Right atrium auricular region (tissue), 2 donors: ENCODE results near the gene USP38. TPM values are rescaled to one million over a fixed set of nuclear protein-coding genes. Genes with fewer than 3 reads are reported as not detected.

Experiments used
- DNase-seq: peaks from one replicate; pipeline ENCODE4 v3.0.0-alpha.2; 2019; ENCODE audit warnings: low spot score
- H3K27ac ChIP-seq, 2 donors: fragments of 200-600 bp; sonication (generic); 1 replicate in 1 of 2; 2 replicates in 1 of 2; pipeline ENCODE4 v1.5.1; 2016 to 2019
- H3K27me3 ChIP-seq, 2 donors: fragments of 200-600 bp; sonication (generic); one replicate each; pipeline versions ENCODE4 v1.5.1 to v1.6.0; 2017 to 2019
- H3K36me3 ChIP-seq: fragments of 200-600 bp; sonication (generic); one replicate; pipeline ENCODE4 v1.5.1; 2016
- H3K4me1 ChIP-seq, 2 donors: fragments of 200-600 bp; sonication (generic); one replicate each; pipeline versions ENCODE4 v1.5.1 to v1.6.0; 2017 to 2019
- H3K4me3 ChIP-seq, 2 donors: fragments of 200-600 bp; sonication (generic); 1 replicate in 1 of 2; 2 replicates in 1 of 2; pipeline ENCODE4 v1.5.1; 2017 to 2019; ENCODE audit warnings: mild to moderate bottlenecking in 1 of 2, moderate library complexity in 1 of 2
- H3K9me3 ChIP-seq, 2 donors: fragments of 200-600 bp; sonication (generic); one replicate each; pipeline ENCODE4 v1.5.1; 2019
- total RNA-seq, 2 donors: library from RNA; depleted of rRNA; stranded (reverse); fragments of >200 nt; gene quantifications; one replicate each; pipeline ENCODE4 v1.1.0, GENCODE V29; 2016
- TF ChIP-seq, protein P1 (sequence below), 2 donors: fragments of 200-600 bp; sonication (generic); IDR thresholded peaks; one replicate each; pipeline ENCODE4 v1.5.1; 2019; ENCODE audit warnings: antibody characterized with exemption in 2 of 2

USP38 gene, protein sequence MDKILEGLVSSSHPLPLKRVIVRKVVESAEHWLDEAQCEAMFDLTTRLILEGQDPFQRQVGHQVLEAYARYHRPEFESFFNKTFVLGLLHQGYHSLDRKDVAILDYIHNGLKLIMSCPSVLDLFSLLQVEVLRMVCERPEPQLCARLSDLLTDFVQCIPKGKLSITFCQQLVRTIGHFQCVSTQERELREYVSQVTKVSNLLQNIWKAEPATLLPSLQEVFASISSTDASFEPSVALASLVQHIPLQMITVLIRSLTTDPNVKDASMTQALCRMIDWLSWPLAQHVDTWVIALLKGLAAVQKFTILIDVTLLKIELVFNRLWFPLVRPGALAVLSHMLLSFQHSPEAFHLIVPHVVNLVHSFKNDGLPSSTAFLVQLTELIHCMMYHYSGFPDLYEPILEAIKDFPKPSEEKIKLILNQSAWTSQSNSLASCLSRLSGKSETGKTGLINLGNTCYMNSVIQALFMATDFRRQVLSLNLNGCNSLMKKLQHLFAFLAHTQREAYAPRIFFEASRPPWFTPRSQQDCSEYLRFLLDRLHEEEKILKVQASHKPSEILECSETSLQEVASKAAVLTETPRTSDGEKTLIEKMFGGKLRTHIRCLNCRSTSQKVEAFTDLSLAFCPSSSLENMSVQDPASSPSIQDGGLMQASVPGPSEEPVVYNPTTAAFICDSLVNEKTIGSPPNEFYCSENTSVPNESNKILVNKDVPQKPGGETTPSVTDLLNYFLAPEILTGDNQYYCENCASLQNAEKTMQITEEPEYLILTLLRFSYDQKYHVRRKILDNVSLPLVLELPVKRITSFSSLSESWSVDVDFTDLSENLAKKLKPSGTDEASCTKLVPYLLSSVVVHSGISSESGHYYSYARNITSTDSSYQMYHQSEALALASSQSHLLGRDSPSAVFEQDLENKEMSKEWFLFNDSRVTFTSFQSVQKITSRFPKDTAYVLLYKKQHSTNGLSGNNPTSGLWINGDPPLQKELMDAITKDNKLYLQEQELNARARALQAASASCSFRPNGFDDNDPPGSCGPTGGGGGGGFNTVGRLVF
- total RNA-seq: 10 to 100 TPM; 16.2 to 20.1 TPM

DNA sequence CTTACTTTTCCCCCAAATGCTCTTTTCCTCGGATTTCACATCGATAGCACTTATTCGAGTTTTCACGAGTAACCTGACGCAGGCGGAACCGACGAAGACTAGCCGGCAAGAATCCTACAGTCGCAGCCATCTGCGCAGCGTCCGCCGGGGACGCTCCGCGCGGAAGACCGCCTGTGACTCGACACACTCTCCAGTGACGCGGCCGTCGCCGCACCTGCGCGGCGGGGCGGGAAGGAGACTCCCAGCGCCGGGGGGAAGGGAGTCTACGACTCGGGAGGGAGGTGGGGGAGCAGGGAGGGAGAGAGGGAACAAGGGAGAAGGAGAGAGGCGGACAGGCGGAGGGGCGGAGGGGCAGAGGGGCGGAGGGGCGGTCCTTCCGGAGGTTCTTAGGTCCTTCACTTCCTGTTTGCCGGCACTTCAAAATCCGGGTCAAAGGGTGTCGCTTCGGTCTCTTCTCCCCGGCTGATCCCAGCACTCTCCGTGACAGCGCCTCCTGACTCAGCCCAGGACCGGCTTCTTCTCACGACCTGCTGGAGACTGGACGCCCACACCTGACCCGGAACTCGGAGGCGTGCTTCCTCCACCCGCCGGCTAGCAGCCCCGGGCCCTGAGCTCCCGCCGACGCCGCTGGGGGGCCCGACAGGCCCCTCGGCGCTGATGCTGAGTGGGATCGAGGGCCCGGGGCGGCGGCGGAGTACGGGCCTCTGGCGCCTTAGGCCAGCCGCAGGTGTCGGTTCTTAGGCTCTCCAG, at the start of gene USP38:
Gene USP38 (plus strand): TSS at position 415 of the 750 bp plus-strand sequence. CDS start 534 bp downstream, outside the sequence.
- Histone ChIP-seq H3K4me3 (peak within 1 kb of the TSS; percentile 97), H3K27me3 (no peaks in the 10 kb centered on the region), H3K36me3 (peaks cover 8% of the 10 kb centered on the region), H3K27ac (peak within 1 kb of the TSS; percentile 93 to 97), H3K4me1 (peaks cover 0 to 37% of the 10 kb centered on the region in 2 donors), H3K9me3 (no peaks in the 10 kb centered on the region)
- DNase-seq: peak; percentile 91
- TF ChIP-seq, protein P1, sequence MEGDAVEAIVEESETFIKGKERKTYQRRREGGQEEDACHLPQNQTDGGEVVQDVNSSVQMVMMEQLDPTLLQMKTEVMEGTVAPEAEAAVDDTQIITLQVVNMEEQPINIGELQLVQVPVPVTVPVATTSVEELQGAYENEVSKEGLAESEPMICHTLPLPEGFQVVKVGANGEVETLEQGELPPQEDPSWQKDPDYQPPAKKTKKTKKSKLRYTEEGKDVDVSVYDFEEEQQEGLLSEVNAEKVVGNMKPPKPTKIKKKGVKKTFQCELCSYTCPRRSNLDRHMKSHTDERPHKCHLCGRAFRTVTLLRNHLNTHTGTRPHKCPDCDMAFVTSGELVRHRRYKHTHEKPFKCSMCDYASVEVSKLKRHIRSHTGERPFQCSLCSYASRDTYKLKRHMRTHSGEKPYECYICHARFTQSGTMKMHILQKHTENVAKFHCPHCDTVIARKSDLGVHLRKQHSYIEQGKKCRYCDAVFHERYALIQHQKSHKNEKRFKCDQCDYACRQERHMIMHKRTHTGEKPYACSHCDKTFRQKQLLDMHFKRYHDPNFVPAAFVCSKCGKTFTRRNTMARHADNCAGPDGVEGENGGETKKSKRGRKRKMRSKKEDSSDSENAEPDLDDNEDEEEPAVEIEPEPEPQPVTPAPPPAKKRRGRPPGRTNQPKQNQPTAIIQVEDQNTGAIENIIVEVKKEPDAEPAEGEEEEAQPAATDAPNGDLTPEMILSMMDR (IDR thresholded peaks at IDR 0.05): peak in 1 of 2 donors; percentile 30

DNA sequence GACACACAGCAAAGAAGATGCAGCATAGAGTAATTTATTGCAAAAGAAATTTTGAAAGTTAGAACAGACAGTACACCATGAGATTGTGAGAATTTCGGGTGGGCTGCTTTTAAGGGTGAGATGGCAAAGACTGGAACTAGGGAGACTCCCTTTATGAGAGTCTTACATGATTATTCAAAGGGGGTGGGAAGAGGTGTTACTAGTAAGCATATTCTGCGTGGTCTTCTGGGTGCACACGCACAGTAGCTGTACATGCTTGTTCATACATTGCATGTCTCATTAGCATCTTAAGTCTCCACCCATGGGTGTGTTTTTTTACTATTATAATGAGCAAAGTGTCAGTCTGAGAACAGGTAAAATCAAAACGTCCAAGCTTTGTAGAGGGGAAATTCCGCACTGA, 49.4 kb upstream of the USP38 start:
- Histone ChIP-seq H3K27ac (no peak overlapping the region), H3K36me3 (no peaks in the 10 kb centered on the region), H3K9me3 (no peaks in the 10 kb centered on the region), H3K27me3 (no peaks in the 10 kb centered on the region), H3K4me3 (no peak overlapping the region), H3K4me1 (no peaks in the 10 kb centered on the region)
- DNase-seq: no peak
- TF ChIP-seq, protein P1 (IDR thresholded peaks at IDR 0.05): no peak

DNA sequence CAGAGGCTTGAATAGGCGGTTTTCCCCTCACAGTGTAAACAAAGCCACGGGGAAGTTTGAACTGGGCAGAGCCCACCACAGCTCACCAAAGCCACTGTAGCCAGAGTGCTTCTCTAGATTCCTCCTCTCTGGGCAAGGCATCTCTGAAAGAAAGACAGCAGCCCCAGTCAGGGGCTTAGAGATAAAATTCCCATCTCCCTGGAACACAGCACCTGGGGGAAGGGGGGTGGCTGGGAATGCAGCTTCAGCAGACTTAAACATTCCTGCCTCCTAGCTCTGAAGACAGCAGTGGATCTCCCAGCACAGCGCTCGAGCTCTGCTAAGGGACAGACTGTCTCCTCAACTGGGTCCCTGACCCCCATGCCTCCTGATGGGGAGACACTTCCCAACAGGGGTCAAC, 44.0 kb upstream of the USP38 start:
- Histone ChIP-seq H3K4me1 (no peaks in the 10 kb centered on the region), H3K9me3 (peaks cover 0 to 10% of the 10 kb centered on the region in 2 donors), H3K27ac (no peak overlapping the region), H3K27me3 (no peaks in the 10 kb centered on the region), H3K36me3 (no peaks in the 10 kb centered on the region), H3K4me3 (no peak overlapping the region)
- DNase-seq: no peak
- TF ChIP-seq, protein P1 (IDR thresholded peaks at IDR 0.05): no peak

DNA sequence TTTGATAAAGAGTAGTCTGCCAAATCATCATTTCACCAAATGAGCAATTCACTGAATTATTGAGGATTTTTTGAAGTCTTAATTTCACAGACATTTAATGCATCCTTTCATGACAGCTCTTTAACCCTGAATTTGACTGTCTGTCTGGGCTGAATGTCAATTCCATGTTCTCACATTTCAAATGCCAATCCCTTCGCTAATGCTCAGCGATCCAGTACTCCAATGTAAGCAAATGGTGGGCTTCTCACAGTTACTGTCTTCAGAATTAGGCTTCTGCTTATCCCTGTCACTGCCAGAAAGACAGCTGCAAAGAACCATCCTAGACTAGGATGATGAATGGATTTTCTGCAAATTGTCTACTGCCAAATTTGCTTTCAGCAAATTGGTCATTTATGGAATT, 36.2 kb upstream of the USP38 start:
- Histone ChIP-seq H3K27ac (no peak overlapping the region), H3K4me3 (no peak overlapping the region), H3K4me1 (no peaks in the 10 kb centered on the region), H3K36me3 (no peaks in the 10 kb centered on the region), H3K9me3 (peaks cover 0 to 57% of the 10 kb centered on the region in 2 donors), H3K27me3 (no peaks in the 10 kb centered on the region)
- TF ChIP-seq, protein P1 (IDR thresholded peaks at IDR 0.05): no peak
- no peak for DNase-seq

DNA sequence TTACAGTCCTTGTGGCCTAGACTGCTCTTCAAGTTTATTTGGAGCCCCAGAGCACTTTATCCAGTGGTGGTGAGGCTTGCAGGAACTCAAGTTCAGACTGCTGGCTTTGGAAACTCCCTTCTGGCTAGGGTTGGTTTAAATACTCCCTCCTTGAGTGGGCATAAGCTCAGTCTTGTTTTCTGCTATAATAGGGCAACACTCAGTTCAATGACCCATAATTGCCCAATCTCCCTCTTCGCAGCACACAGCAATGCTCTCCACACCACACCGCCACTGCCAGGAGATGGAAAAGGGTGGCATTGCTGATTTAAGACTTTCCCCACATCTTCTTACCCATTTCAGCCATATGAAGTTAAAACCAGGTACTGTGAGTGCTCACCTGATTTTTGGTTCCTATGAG, 27.9 kb upstream of the USP38 start:
- Histone ChIP-seq H3K36me3 (no peaks in the 10 kb centered on the region), H3K4me3 (no peak overlapping the region), H3K27ac (no peak overlapping the region), H3K27me3 (no peaks in the 10 kb centered on the region), H3K9me3 (peaks cover 0 to 36% of the 10 kb centered on the region in 2 donors), H3K4me1 (no peaks in the 10 kb centered on the region)
- no peak for DNase-seq
- TF ChIP-seq, protein P1 (IDR thresholded peaks at IDR 0.05): no peak
